H1 (cell line): ENCODE results near the gene RAP2A. TPM values are rescaled to one million over a fixed set of nuclear protein-coding genes. Genes with fewer than 3 reads are reported as not detected.

Source experiments
- CBX5 ChIP-seq: fragments of 300-800, 300-1000 bp; sonication (generic); IDR thresholded peaks from 2 replicates; pipeline ENCODE4 v1.7.1; 2016; ENCODE audit warnings: antibody characterized with exemption, low read length, low read depth
- CBX8 ChIP-seq: fragments of 300-800, 300-1000 bp; sonication (generic); IDR thresholded peaks from 2 replicates; pipeline ENCODE4 v1.7.1; 2016; ENCODE audit warnings: low read depth, low read length, borderline replicate concordance
- CTBP2 ChIP-seq: IDR thresholded peaks from 2 replicates; pipeline ENCODE4 v1.7.0; 2011; ENCODE audit warnings: borderline replicate concordance, mild to moderate bottlenecking, moderate library complexity, mixed read lengths, low read length; ENCODE audit not compliant: insufficient read depth, insufficient read length
- CTCF ChIP-seq, 3 experiments: IDR thresholded peaks; 1 replicate in 2 of 3; 2 replicates in 1 of 3; pipeline versions ENCODE4 v1.5.1 to v1.6.1; 2011; ENCODE audit warnings: low read length in 3 of 3, mild to moderate bottlenecking in 3 of 3, inconsistent platforms in 2 of 3, low read depth in 1 of 3, moderate library complexity in 1 of 3; ENCODE audit not compliant: insufficient read depth in 1 of 3; ENCODE audit errors: control extremely low read depth in 1 of 3
- EP300 ChIP-seq, 2 experiments: IDR thresholded peaks; 1 replicate in 1 of 2; 2 replicates in 1 of 2; pipeline ENCODE4 v1.6.1; 2011 to 2012; ENCODE audit warnings: low read depth in 2 of 2, low read length in 2 of 2, mild to moderate bottlenecking in 2 of 2, borderline replicate concordance in 1 of 2, inconsistent platforms in 1 of 2, moderate library complexity in 1 of 2
- KDM1A ChIP-seq: fragments of 200-600, 300-600 bp; sonication (generic); IDR thresholded peaks from 2 replicates; pipeline ENCODE4 v1.7.1; 2016; ENCODE audit warnings: mild to moderate bottlenecking, low read length, borderline replicate concordance
- SRF ChIP-seq: IDR thresholded peaks from 2 replicates; pipeline ENCODE4 v1.6.1; 2011; ENCODE audit warnings: mild to moderate bottlenecking, low read depth, low read length, moderate library complexity
- polyA plus RNA-seq, 7 experiments: library from polyadenylated mRNA; depleted of rRNA in 3 of 7; stranded (reverse) in 5 of 7; unstranded in 2 of 7; fragments of >200 nt in 5 of 7; fragments of 200-250 nt in 2 of 7; gene quantifications; 1 replicate in 5 of 7; 2 replicates in 1 of 7; 4 replicates in 1 of 7; pipeline versions ENCODE4 v1.2.1 to v1.2.3, GENCODE V29; 2011 to 2013; ENCODE audit warnings: missing spikeins in 2 of 7, mixed read lengths in 2 of 7
- total RNA-seq: library from RNA; stranded (reverse); fragmentation: NEBNext Ultra II Directional; extraction: Animal tissue kit (Norgen Biotek cat#: 25700); gene quantifications from 2 replicates; pipeline ENCODE4 v1.2.1, GENCODE V29; 2021

Gene RAP2A
- total and polyA plus RNA-seq, 2 of the 8 experiments (the other 6 are each of a cell fraction or from before 2014, with no cell fraction given): 8.4 to 43.4 TPM

GRCh38 chr13:97478247-97478646 lies 44.3 kb downstream of the RAP2A start (continued):
- TF ChIP-seq CTCF (IDR thresholded peaks at IDR 0.05; ENCODE audit: control extremely low read depth in 1 of 3, insufficient read depth in 1 of 3, low read depth in 1 of 3, low read length in 3 of 3) (no peak), CTBP2 (no peak), CBX5 (no peak), KDM1A (no peak), CBX8 (no peak), EP300 (IDR thresholded peaks at IDR 0.05; ENCODE audit: borderline replicate concordance in 1 of 2, low read depth in 2 of 2, low read length in 2 of 2) (no peak), SRF (no peak)
- TF ChIP-seq, all 59 proteins: peak for 0
